HG03097 (cell line): Measurements from ENCODE around the gene GATA2.

ENCODE experiments used
- ATAC-seq: cut with Tn5 transposase; IDR thresholded peaks from one replicate; pipeline ENCODE4 v1.9.1; 2021; ENCODE audit not compliant: unreplicated experiment, low FRiP score

The GATA2 gene

GRCh38 chr3:128436214-128436613 is 56.8 kb downstream of the GATA2 start:
- ATAC-seq, result no peak

- ATAC-seq, result no peak
These were observed 57.4 kb downstream of the GATA2 start for GRCh38 chr3:128435561-128435960.

GRCh38 chr3:128435058-128435457 is 57.9 kb downstream of the GATA2 start:
- ATAC-seq, result no peak

GRCh38 chr3:128434524-128434923 is 58.5 kb downstream of the GATA2 start:
- no peak for ATAC-seq

GRCh38 chr3:128433837-128434165 is 59.2 kb downstream of the GATA2 start:
- no peak for ATAC-seq

GRCh38 chr3:128432971-128433836 is 59.8 kb downstream of the GATA2 start:
- no peak for ATAC-seq

GRCh38 chr3:128432301-128432970 is 60.6 kb downstream of the GATA2 start:
- ATAC-seq, result no peak

- ATAC-seq, result no peak
These were observed 61.1 kb downstream of the GATA2 start for GRCh38 chr3:128431803-128432300.

GRCh38 chr3:128430731-128431130 is 62.3 kb downstream of the GATA2 start:
- ATAC-seq, result no peak

GRCh38 chr3:128430301-128430700 is 62.7 kb downstream of the GATA2 start:
- no peak for ATAC-seq

- no peak for ATAC-seq
These were observed 63.2 kb downstream of the GATA2 start for GRCh38 chr3:128429751-128430150.
